Osteocyte (in vitro differentiated cells): Measurements from ENCODE around the gene CREB5. TPM values are rescaled to one million over a fixed set of nuclear protein-coding genes. Genes with fewer than 3 reads are reported as not detected.

Experiments used
- DNase-seq: peaks from one replicate; pipeline ENCODE4 v3.0.0; 2021; ENCODE audit warnings: mixed read lengths; ENCODE audit not compliant: unreplicated experiment; ENCODE audit errors: extremely low spot score
- H3K27ac Mint-ChIP-seq: one replicate; pipeline ENCODE4 v1.8.0; 2021; ENCODE audit warnings: mild to moderate bottlenecking, mixed read lengths; ENCODE audit not compliant: unreplicated experiment
- H3K27me3 Mint-ChIP-seq: one replicate; pipeline ENCODE4 v1.8.0; 2021; ENCODE audit warnings: mixed read lengths; ENCODE audit not compliant: unreplicated experiment
- H3K36me3 Mint-ChIP-seq: one replicate; pipeline ENCODE4 v1.8.0; 2021; ENCODE audit warnings: mixed read lengths; ENCODE audit not compliant: unreplicated experiment
- H3K4me1 Mint-ChIP-seq: one replicate; pipeline ENCODE4 v1.8.0; 2021; ENCODE audit warnings: mixed read lengths; ENCODE audit not compliant: unreplicated experiment
- H3K4me3 Mint-ChIP-seq: one replicate; pipeline ENCODE4 v1.8.0; 2021; ENCODE audit warnings: mild to moderate bottlenecking, moderate library complexity, mixed read lengths; ENCODE audit not compliant: unreplicated experiment
- H3K9me3 Mint-ChIP-seq: one replicate; pipeline ENCODE4 v1.8.0; 2021; ENCODE audit warnings: mixed read lengths; ENCODE audit not compliant: unreplicated experiment
- total RNA-seq: library from RNA; stranded (reverse); gene quantifications from 2 replicates; pipeline ENCODE4 v1.2.1, GENCODE V29; 2021
- TF ChIP-seq, protein P1 (sequence below): fragments of 200-600 bp; sonication (generic); IDR thresholded peaks from 2 replicates; pipeline ENCODE4 v1.5.0; 2021; ENCODE audit warnings: antibody characterized with exemption, mild to moderate bottlenecking, moderate library complexity

Gene CREB5
- total RNA-seq, 1 donor from 2014 or later, result 7.5 TPM

DNA sequence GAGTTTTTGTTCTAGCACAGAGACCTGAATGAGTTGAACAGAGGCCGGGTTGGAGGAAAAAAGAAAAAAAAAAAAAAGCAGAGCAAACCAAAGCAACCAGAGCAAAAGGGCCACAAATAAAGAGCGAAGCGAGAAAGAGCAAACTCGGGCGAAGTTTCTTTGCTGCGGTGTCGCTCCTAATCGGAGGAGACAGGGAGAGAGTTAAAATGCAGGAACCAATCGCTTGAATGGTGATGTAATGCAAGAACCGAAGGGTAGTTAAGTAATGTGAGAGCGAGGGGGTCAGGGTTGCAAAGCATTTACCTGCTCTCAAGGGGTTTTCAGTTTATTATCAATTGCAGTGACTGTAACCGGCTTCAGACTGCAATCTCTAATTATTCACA is 274.1 kb downstream of the CREB5 start:
- Mint-ChIP-seq H3K4me1 (no peaks in the 10 kb centered on the region), H3K36me3 (no peaks in the 10 kb centered on the region), H3K27me3 (no peaks in the 10 kb centered on the region), H3K9me3 (no peaks in the 10 kb centered on the region), H3K27ac (no peak overlapping the region), H3K4me3 (no peak overlapping the region)
- no peak for DNase-seq
- TF ChIP-seq, protein P1, sequence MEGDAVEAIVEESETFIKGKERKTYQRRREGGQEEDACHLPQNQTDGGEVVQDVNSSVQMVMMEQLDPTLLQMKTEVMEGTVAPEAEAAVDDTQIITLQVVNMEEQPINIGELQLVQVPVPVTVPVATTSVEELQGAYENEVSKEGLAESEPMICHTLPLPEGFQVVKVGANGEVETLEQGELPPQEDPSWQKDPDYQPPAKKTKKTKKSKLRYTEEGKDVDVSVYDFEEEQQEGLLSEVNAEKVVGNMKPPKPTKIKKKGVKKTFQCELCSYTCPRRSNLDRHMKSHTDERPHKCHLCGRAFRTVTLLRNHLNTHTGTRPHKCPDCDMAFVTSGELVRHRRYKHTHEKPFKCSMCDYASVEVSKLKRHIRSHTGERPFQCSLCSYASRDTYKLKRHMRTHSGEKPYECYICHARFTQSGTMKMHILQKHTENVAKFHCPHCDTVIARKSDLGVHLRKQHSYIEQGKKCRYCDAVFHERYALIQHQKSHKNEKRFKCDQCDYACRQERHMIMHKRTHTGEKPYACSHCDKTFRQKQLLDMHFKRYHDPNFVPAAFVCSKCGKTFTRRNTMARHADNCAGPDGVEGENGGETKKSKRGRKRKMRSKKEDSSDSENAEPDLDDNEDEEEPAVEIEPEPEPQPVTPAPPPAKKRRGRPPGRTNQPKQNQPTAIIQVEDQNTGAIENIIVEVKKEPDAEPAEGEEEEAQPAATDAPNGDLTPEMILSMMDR, result no peak

DNA sequence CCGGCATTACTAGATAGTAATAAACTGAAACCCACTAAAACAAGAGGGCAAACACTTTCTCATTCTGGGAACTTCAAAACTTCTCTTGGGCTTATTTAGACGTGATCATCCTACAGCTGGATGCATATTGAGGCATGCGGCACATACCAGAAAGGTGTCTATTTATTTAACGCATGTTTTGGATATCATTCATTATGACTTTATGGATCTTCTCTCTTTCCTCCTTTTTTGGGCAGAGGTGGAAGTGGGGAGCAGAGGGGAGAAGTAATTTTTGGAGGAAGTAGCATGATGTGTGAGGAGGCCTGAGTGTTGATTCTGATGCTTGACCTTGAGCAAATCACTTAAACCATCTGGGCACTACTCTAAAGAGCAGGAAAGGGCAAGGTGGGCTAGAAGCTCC is 275.2 kb downstream of the CREB5 start:
- H3K4me1 Mint-ChIP-seq, result no peaks in the 10 kb centered on the region

DNA sequence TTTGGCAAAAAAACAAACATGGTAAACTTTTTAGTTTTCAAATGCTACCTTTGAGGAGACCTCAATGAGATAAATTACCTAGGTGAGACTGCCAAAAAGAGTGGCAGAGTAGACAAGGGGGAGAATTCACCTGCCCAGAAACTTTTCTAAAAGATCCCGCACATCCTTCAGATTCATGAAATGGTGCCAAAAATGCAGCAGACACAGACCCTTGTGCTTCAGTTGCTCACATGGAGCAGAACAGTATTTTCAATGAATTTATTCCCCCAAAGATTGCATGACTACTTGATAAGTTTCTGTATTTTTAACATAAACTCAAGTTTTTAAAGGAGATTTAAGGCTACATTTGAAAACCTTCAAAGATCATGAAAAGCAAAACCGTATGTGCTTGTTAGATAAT is 275.9 kb downstream of the CREB5 start:
- H3K27ac Mint-ChIP-seq, result no peak overlapping the region
- no peaks in the 10 kb centered on the region for H3K9me3 Mint-ChIP-seq
- no peaks in the 10 kb centered on the region for H3K27me3 Mint-ChIP-seq
- DNase-seq, result no peak
- H3K4me1 Mint-ChIP-seq, result no peaks in the 10 kb centered on the region
- H3K36me3 Mint-ChIP-seq, result no peaks in the 10 kb centered on the region
- H3K4me3 Mint-ChIP-seq, result no peak overlapping the region
- TF ChIP-seq, protein P1, result no peak

More for the DNA sequence above, 275.2 kb downstream of the CREB5 start:
- TF ChIP-seq, protein P1, result no peak
- Mint-ChIP-seq H3K9me3 (no peaks in the 10 kb centered on the region), H3K36me3 (no peaks in the 10 kb centered on the region), H3K27ac (no peak overlapping the region), H3K4me3 (no peak overlapping the region), H3K27me3 (no peaks in the 10 kb centered on the region)
- no peak for DNase-seq

DNA sequence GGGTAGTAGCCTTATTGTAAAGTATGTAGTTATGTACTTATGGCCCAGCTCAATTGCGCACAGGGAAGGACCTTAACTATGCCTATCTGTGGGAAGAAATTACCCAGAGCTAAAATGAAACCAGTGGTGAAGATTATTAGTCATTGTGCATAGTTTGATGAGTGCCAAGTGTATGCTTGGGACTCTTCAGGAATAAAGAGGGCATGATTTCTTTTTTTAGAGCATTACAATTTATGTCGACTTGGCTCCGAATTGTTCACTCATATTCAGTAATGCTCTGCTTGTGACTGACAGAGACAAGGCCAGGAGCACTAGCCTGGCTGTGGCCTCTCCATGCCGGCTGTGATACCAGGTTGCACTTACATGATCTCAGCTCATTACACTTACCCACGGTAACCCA is 276.3 kb downstream of the CREB5 start:
- TF ChIP-seq, protein P1, result no peak
- Mint-ChIP-seq H3K4me1 (no peaks in the 10 kb centered on the region), H3K9me3 (no peaks in the 10 kb centered on the region), H3K36me3 (no peaks in the 10 kb centered on the region), H3K27me3 (no peaks in the 10 kb centered on the region), H3K4me3 (no peak overlapping the region), H3K27ac (no peak overlapping the region)
- no peak for DNase-seq

DNA sequence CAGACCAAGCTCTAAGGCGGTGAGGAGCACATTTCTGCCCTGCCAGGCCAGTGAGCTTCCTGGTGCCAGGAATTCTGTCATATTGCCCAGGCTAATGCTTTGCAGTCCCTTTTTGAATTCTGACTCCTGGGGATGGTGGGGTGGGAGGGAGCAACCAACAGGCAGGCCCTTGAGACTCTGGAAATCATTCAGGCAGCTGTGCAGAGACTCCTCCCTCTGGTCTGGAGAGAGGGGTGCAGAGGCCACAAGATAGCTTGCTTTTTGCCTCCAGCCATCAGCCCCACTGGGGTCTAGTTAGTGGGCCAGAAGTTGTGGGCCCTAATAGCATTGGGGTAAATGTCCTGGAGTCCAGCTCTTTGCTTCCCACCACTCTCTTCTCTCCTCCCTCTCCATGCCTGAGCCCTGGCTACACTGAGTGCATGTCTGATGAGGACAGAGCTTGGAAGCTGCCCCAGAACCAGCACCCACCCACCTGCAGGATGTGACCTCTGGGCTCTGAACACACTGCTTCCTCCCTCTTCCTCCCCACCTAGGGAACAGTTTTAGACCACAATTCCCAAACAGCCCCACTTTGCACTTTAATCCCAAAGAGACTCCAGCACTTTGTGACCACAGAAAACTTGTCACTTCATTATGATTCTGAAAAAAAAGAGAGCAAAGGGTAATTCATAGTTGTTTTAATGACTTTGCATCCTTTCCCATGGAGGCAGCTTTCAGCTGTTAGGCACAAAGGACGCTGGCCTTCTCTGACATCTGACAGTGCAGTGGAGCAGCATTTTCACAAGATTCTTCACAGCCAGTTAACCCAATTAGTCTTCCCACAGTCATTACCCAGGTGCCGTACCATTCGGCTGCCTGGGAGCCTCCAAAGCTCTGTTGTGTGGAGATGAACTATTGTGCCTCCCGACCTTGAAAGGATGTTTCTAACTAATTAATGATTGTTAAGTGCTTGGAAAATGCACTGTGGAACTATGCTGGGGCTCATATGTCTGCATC is 283.3 kb downstream of the CREB5 start:
- no peak overlapping the region for H3K4me3 Mint-ChIP-seq
- H3K36me3 Mint-ChIP-seq, result no peaks in the 10 kb centered on the region
- DNase-seq, result no peak
- no peaks in the 10 kb centered on the region for H3K9me3 Mint-ChIP-seq
- no peaks in the 10 kb centered on the region for H3K27me3 Mint-ChIP-seq
- no peak overlapping the region for H3K27ac Mint-ChIP-seq
- TF ChIP-seq, protein P1, result no peak
- H3K4me1 Mint-ChIP-seq, result peaks cover 9% of the 10 kb centered on the region
